AG04449 (cell line): ENCODE results near the gene ALKBH1.

Experiments used
- CTCF ChIA-PET: fragments of 350-600 bp; formaldehyde crosslinking; extraction: SDS; loops from one replicate; lab custom pipeline; 2021; ENCODE audit warnings: antibody characterized with exemption; lab: Yijun Ruan, JAX
- POLR2A ChIA-PET: fragments of 400-600, 350-600 bp; formaldehyde crosslinking; extraction: SDS; loops from one replicate; lab custom pipeline; 2020; ENCODE audit warnings: antibody characterized with exemption, inconsistent platforms; lab: Yijun Ruan, JAX
- DNase-seq: peaks from one replicate; pipeline ENCODE4 v3.0.0-alpha.2; 2010; ENCODE audit warnings: low read depth, low spot score
- H3K4me3 ChIP-seq: 2 replicates; pipeline ENCODE4 v1.5.1; 2011; ENCODE audit warnings: low read depth, mild to moderate bottlenecking, control low read depth, low read length
- CTCF ChIP-seq: IDR thresholded peaks from one replicate; pipeline ENCODE4 v1.5.1; 2011; ENCODE audit warnings: mild to moderate bottlenecking, moderate library complexity, low read length, control low read depth, inconsistent platforms; ENCODE audit not compliant: insufficient read depth; ENCODE audit errors: missing control alignments

Gene ALKBH1

DNA sequence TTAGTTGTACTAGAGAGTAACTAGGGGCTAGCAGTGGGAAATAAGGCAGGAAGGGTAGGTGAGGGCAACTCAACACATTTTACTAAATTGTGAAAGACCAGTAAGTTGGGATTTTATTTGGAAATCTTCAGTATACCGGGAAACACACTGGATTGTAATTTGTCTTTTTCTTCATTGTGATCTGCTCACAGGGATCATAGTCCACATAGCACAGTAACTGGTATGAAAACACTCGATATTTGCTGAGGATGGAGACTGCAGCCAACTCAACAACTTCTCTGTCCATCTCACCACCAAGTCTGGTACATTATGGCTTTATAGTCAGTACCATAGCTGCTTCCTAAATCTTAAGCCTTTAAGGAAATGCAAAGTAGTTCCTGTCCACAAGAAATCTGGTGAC is 2.5 kb upstream of the ALKBH1 start:
- TF ChIP-seq CTCF = no peak
- POLR2A ChIA-PET = no interaction called here
- no peak overlapping the region for H3K4me3 ChIP-seq
- no peak for DNase-seq
- CTCF ChIA-PET = interaction anchor here (2.4 kb wide), 1 partner anchor 251 kb away, joined by 12 read pairs; no protein-coding TSS in a partner anchor

DNA sequence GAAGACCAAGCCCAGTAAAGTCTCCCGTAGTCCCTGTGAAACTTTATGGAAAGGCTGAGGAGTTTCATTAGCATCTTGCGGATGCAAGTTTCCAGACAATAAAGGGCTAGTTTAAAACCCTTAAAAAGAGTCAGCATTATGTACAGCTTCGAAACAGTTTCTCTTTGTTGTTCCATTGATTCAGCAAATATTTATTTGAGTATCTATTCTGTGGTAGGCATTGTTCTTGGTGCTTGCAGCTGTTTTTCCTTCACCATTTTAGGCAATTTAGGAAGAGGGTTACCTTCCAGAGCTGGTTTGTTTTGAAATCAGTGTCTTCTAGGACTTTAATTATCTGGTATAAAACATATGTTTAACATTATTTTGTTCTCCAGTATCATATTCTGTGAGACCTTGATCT is 1.6 kb upstream of the ALKBH1 start:
- ChIA-PET CTCF (interaction anchor here (2.4 kb wide), 1 partner anchor 250 kb away, joined by 12 read pairs; no protein-coding TSS in a partner anchor), POLR2A (no interaction called here)
- H3K4me3 ChIP-seq = peak overlapping the region; percentile 98
- no peak for DNase-seq
- no peak for TF ChIP-seq CTCF

DNA sequence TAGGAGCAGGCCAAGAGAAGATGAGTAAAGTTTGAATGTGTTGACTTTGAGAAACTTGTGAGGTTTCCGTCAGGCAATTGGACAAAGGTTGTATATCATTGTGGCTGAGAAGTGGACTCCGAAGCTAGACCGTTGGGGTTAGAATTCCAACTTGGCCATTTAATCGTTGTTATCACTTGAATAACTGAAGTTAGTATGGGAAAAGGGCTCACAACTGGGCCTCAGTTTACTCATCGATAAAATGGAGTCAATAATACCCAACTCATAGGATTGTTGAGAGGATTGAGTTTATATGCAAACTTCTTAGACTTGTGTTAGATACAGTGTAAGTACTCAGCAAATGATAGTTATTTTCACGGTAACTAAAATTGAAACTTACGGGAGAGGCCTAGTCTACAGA is 926 bp upstream of the ALKBH1 start:
- peak overlapping the region; percentile 98 for H3K4me3 ChIP-seq
- ChIA-PET CTCF (interaction anchor here (0.8 to 3.4 kb wide), 4 partner anchors 10 to 249 kb away, joined by 3 to 25 read pairs (median 8); no protein-coding TSS in a partner anchor), POLR2A (no interaction called here)
- no peak for TF ChIP-seq CTCF
- no peak for DNase-seq

DNA sequence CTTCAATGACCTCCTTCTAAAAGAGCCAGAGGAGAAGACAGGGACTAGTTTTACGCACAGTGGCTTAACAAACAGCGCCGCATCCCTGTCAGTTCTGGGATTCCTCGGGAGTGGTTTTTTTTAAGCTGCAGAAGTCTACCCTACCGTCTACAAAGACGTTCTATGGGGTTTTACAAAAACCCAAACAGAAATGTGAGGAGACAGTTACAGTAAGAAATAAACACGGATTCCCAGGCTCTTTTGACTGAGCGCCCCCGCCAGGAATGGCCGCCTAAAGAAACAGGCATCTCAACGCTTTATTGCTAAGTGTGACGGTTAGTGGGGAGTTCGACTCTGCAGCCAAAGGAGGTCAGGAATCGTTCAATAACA is 484 bp downstream of the ALKBH1 start:
- ChIA-PET CTCF (interaction anchor here (0.7 to 3.4 kb wide), 7 partner anchors 13 to 248 kb away, joined by 3 to 25 read pairs (median 4); partner anchors contain the start of gene AHSA1), POLR2A (no interaction called here)

DNA sequence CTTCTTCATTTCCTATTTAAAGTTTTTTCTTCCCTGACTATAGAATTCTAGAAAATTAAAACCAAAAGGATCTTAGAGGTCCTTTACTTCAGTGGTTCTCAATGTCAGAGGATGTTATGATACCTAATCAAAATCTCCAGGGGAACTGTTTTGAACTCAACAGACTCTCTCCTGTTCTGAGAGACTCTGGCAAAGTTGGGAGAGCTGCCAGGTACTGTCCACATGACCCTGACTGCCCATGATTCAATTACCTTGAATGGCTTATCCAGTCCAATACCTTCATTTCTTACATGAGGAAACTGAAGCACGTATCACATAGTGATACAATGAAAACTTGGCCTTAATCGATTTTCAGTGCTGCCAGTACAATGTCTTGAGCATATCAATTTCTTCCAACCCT is 16.6 kb downstream of the ALKBH1 start:
- DNase-seq = no peak
- ChIA-PET POLR2A (no interaction called here), CTCF (interaction anchor here (1.4 to 1.8 kb wide), 2 partner anchors 15 to 16 kb away, joined by 4 read pairs; no protein-coding TSS in a partner anchor)
- H3K4me3 ChIP-seq = no peak overlapping the region
- TF ChIP-seq CTCF = no peak

More for the DNA sequence above, 484 bp downstream of the ALKBH1 start:
- TF ChIP-seq CTCF = peak; percentile 36
- H3K4me3 ChIP-seq = peak overlapping the region; percentile 98
- DNase-seq = peak; percentile 9

GRCh38 chr14:77682158-77682553 is 25.7 kb downstream of the ALKBH1 start:
- DNase-seq = peak; percentile 17
- TF ChIP-seq CTCF = no peak
- ChIA-PET POLR2A (no interaction called here), CTCF (interaction anchor here (0.7 to 2.3 kb wide), 2 partner anchors 8 to 223 kb away, joined by 3 to 7 read pairs; no protein-coding TSS in a partner anchor)
- no peak overlapping the region for H3K4me3 ChIP-seq
